Heart right ventricle (tissue), 16 donors: ENCODE data around the gene KHNYN. TPM values are rescaled to one million over a fixed set of nuclear protein-coding genes. Genes with fewer than 3 reads are reported as not detected.

ENCODE experiments used
- ATAC-seq, 8 donors: fragments of 200-7000 bp; cut with Tn5 transposase; one replicate each; pipeline ENCODE4 v1.9.1; 2020; ENCODE audit warnings: mild to moderate bottlenecking in 8 of 8, moderate library complexity in 8 of 8, moderate number of reproducible peaks in 1 of 8
- DNase-seq, 2 donors: peaks; one replicate each; pipeline ENCODE4 v3.0.0-alpha.2; 2020
- H3K27ac ChIP-seq, 10 donors: fragments of 200-600 bp; sonication (generic) in 2 of 10; one replicate each; pipeline versions ENCODE4 v1.5.0 to v1.8.0; 2020 to 2022; ENCODE audit warnings: mild to moderate bottlenecking in 3 of 10
- H3K27me3 ChIP-seq, 7 donors: fragments of 200-600 bp; one replicate each; pipeline ENCODE4 v1.8.0; 2021 to 2022; ENCODE audit warnings: mild to moderate bottlenecking in 2 of 7
- H3K36me3 ChIP-seq, 9 donors: fragments of 200-600 bp; sonication (generic) in 1 of 9; one replicate each; pipeline versions ENCODE4 v1.5.0 to v1.8.0; 2020 to 2022; ENCODE audit warnings: mild to moderate bottlenecking in 2 of 9
- H3K4me1 ChIP-seq, 9 donors: fragments of 200-600 bp; sonication (generic) in 1 of 9; one replicate each; pipeline versions ENCODE4 v1.5.0 to v1.8.0; 2020 to 2022; ENCODE audit warnings: mild to moderate bottlenecking in 4 of 9
- H3K4me3 ChIP-seq, 10 donors: fragments of 200-600 bp; sonication (generic) in 2 of 10; one replicate each; pipeline versions ENCODE4 v1.5.0 to v1.8.0; 2020 to 2022; ENCODE audit warnings: mild to moderate bottlenecking in 7 of 10, moderate library complexity in 2 of 10
- H3K9me3 ChIP-seq, 11 donors: fragments of 200-600 bp in 10 of 11; sonication (generic) in 2 of 11; one replicate each; pipeline versions ENCODE4 v1.5.0 to v1.8.0; 2013 to 2022; ENCODE audit warnings: mild to moderate bottlenecking in 2 of 11, control low read depth in 1 of 11, moderate library complexity in 1 of 11
- CTCF ChIP-seq, 9 donors: fragments of 200-600 bp; sonication (generic) in 2 of 9; IDR thresholded peaks; one replicate each; pipeline versions ENCODE4 v1.5.0 to v1.8.0; 2021 to 2022; ENCODE audit warnings: antibody characterized with exemption in 9 of 9, mild to moderate bottlenecking in 5 of 9, moderate library complexity in 1 of 9
- WGBS, 2 donors: extraction: QIAGEN DNeasy Blood & Tissue Kit; methylation state at CpG; one replicate each; pipeline ENCODE4 v1.1.7; 2013; ENCODE audit warnings: inconsistent platforms in 1 of 2; 5-methylcytosine and 5-hydroxymethylcytosine counted together
- intact Hi-C, 10 donors: fragments of 100-400 bp; cut with DNase I; formaldehyde crosslinking; loops; one replicate each; pipeline versions ENCODE4 v1.11.1 to v1.14.2; 2022
- polyA plus RNA-seq, 2 donors: library from polyadenylated mRNA; stranded (reverse); fragments of 200-250 nt; gene quantifications; one replicate each; pipeline ENCODE4 v1.2.3, GENCODE V29; 2013
- total RNA-seq, 10 donors: library from RNA; stranded (reverse); fragmentation: NEBNext Ultra II Directional in 3 of 10; extraction: Animal tissue kit (Norgen Biotek cat#: 25700) in 3 of 10; gene quantifications; one replicate each; pipeline versions ENCODE4 v1.2.1 to v1.2.4, GENCODE V29; 2021 to 2023
- donor health status: Arrhythmogenic right ventricular cardiomyopathy.
- donor health status: ischemic (EF 13 %, LVEDD 7.1; RV severe dilation, severe dysfunction).
- donor health status: healthy with polysubstance abuse.
- donor health status: DM: no; HTN: yes; CAD: no.
- donor health status: DM: no; HTN: no; CAD: no.
- donor health status: ischemic (EF 25% LVEDD 6.9; RV normal size, moderate dysfunction).
- donor health status: ischemic (EF 25% LVEDD 5.7; RV mildly dilated, moderate dysfunction).
- donor health status: healthy.
- donor health status: DM: yes; HTN: yes; CAD: no.
- donor health status: Ischemic cardiomyopathy.
- donor health status: ischemic (EF 35%, LVEDD 5.7; RV mildly dilated, moderate dysfunction).
- donor health status: nonischemic (EF 11% LVEDD 7.7; RV severe dilation, severe dysfunction).
- donor health status: DM: yes; HTN: yes; CAD: no.
- donor health status: PGD.
- donor health status: ischemic (EF 29% LVEDD 5.4; RV normal size, mild dysfunction).
- donor health status: nonischemic (EF 23%, LVEDD 6.1; RV moderate dilation, normal function).

Gene KHNYN
- total and polyA plus RNA-seq, 12 donors: 14.0 to 30.1 (median 17.9) TPM

GRCh38 chr14:24398653-24399446 lies 30.9 kb upstream of the KHNYN start, which contains the start of gene NYNRIN:
Gene NYNRIN, plus strand, starts transcription at chr14:24399003. Its CDS starts 244 bp downstream, at chr14:24399247.
- peak in 2 of 9 donors; percentile 18 to 24 for TF ChIP-seq CTCF (IDR thresholded peaks at IDR 0.05)
- H3K36me3 ChIP-seq: no peaks in the 10 kb centered on the region
- no peaks in the 10 kb centered on the region for H3K27me3 ChIP-seq
- DNase-seq: peak; percentile 80 to 82
- ATAC-seq: peak; percentile 84 to 93 (median 89)
- H3K27ac ChIP-seq: peak within 1 kb of the TSS; percentile 67 to 90 (median 86)
- WGBS, 2 donors: 2% methylated on average over 39 to 56 of the region's 57 CpGs
- intact Hi-C loops: loop anchor here in 4 of 10 donors (2.0 kb wide), 2 partner anchors 30 to 32 kb away; partner anchors contain the start of genes CBLN3 (in 1 of the 4) and KHNYN (in 1 of the 4)
- peak within 1 kb of the TSS; percentile 49 to 83 (median 74) for H3K4me3 ChIP-seq
- H3K9me3 ChIP-seq: no peaks in the 10 kb centered on the region
- H3K4me1 ChIP-seq: peaks cover 11 to 63% (median 49%) of the 10 kb centered on the region in 9 donors

GRCh38 chr14:24399447-24399822 lies 30.3 kb upstream of the KHNYN start:
- no peak for TF ChIP-seq CTCF (IDR thresholded peaks at IDR 0.05)
- intact Hi-C loops: loop anchor here in 4 of 10 donors (2.0 kb wide), 2 partner anchors 29 to 33 kb away; partner anchors contain the start of genes CBLN3 (in 1 of the 4) and KHNYN (in 1 of the 4)
- Histone ChIP-seq H3K9me3 (no peaks in the 10 kb centered on the region), H3K36me3 (peaks cover 0 to 4% (median 0%) of the 10 kb centered on the region in 9 donors), H3K4me3 (peak overlapping the region; percentile 49 to 83 (median 74)), H3K4me1 (peaks cover 14 to 69% (median 55%) of the 10 kb centered on the region in 9 donors), H3K27ac (peak overlapping the region; percentile 67 to 90 (median 86)), H3K27me3 (no peaks in the 10 kb centered on the region)
- ATAC-seq (peak in 1 of 8 donors; percentile 4), DNase-seq (no peak)
- 16 to 20% methylated on average over 8 of the region's 8 CpGs for WGBS, 2 donors

- H3K4me1 ChIP-seq: peaks cover 14 to 73% (median 58%) of the 10 kb centered on the region in 9 donors
- no peak for TF ChIP-seq CTCF (IDR thresholded peaks at IDR 0.05)
- no peak for ATAC-seq
- peak overlapping the region; percentile 49 to 83 (median 74) for H3K4me3 ChIP-seq
- H3K9me3 ChIP-seq: no peaks in the 10 kb centered on the region
- WGBS, 2 donors: 57 to 62% methylated on average over 4 of the region's 4 CpGs
- H3K27ac ChIP-seq: peak overlapping the region; percentile 67 to 90 (median 86)
- H3K27me3 ChIP-seq: no peaks in the 10 kb centered on the region
- intact Hi-C loops: loop anchor here in 5 of 10 donors (2.0 kb wide), 2 partner anchors 29 to 33 kb away; partner anchors contain the start of genes CBLN3 (in 1 of the 5) and KHNYN (in 1 of the 5)
- peaks cover 0 to 6% (median 0%) of the 10 kb centered on the region in 9 donors for H3K36me3 ChIP-seq
- DNase-seq: no peak
Observed at GRCh38 chr14:24399999-24400718, 29.6 kb upstream of the KHNYN start.
